ENCODE measurements around the gene FOCAD.

FOCAD gene

DNA sequence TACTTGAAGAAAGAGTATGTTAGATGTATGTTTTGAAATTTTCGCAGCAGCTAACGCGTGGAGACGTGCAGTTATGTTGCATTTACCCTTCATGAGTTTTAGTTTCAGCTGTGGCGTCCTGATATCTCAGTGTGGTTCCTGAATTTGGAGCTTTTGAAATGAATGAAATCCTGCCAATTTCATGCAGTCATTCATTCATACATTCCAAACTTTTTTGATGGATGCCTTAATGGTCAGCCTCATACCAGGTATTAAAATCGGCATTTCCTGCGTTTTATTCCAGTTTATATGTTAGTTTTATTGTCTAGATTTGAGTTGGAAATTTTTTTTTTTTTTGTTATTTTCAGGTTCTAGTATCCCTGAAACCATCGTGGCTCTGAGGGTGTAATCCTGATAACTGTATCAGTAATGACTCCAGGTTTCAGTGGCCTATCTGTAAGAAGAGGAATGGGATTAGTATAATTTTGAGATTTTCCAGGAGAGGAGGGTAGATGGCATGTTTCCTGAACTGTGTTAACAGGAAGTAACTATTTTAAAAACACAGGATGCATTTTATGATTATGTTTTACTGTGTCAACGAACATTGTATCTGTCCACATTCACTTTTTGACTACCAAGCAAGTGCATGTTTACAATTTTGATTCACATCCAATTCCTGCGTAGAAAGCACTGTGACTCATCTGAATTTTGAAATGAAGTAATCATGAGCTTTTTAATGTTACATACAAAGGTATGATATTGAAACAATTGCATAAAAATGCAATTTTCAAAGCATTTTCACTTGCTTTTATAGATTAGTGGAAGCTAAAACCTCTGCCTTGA lies 1.0 kb downstream of the FOCAD start:
- no peak for DNase-seq

DNA sequence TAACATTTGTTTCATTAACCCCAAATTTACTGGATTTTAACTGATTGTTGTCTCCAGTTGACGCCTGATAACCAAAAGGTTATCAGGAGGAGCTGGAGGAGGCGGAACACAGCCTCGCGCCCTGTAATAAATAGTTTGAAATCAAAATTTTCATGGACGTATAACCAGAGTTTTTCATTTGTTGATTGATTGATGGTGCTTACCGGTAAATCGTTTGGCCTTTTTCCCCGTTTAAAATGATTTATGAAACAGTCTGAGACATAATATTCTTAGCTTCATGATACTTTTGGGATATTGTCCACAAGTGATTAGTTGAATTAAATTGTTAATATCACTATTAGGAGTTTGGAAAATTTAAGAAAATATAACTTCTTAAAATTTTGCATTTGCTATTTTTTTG lies 1.7 kb downstream of the FOCAD start:
- DNase-seq, result no peak

DNA sequence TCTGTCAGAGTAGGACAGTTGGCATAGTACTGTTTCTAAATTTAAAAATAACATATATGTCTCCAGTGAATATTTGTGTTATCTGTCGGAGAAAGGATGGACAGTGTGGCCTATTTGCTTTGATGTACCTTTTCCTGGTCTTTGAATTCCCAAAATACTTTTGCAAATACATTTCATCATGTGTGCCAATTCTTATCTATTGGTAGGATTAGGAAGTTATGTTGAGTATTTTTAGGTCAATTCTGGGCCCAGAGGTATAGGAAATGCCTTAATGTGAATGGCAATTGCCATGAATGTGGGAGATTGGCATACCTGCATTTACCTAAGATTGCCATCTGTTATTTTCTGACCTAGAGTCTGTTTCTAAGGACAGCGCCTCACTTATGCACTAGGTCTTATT lies 5.8 kb downstream of the FOCAD start:
- DNase-seq, result no peak

DNA sequence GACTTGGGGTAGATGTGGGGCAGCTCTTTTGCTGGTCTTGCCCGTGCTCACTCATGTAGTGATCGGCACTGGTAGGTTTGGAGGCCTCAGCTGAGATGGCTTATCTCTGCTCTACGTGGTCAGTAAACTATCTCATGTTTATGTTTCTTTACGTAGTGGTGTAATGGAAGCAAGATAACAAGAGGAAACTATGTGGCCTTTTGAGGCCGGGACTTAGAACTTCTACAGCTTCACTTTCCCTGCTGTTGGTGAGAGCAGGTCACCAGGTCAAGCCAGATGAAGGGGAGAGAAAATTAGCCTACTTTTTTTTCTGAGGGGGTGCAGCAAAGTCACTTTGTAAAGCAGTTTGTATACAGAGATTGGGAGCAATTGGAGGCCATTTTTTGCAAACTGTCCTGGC lies 8.5 kb downstream of the FOCAD start:
- no peak for DNase-seq

DNA sequence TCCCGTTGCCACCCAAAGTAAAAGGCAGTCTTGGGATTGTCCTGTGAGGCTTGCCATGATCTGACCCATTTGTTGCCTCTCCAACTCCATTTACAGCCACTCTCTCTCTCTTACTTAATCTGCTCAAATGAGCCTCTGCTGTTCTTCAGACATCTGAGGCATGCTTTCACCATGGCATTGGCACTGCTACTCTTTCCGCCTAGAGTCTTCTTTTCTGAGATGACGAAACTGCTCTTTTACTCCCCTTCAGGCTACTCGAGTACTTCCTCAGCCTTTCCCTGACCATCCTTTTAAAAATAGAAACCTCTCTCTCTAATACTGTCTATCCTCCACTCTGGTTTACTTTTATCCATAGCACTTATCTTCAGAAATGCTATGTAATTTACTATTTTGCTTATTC lies 9.0 kb downstream of the FOCAD start:
- DNase-seq, result no peak

DNA sequence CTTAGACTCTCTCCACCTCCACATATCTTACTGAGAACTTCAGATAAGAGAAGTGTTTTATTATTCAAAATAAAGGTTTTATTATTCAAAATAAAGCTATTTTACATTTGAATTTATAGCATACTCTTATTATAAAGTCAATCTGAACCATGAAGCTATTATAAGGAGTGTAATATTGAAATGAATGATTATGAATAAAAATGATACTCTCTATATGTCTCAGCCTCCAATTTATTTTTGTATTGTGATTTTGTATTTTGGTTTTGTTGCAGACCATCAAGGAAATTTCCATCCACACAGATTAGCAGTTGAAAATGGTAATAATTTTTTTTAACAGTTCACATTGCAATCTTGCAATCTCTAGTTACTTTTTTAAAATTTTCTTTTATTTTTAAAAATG lies 10.2 kb downstream of the FOCAD start:
- DNase-seq, result no peak

DNA sequence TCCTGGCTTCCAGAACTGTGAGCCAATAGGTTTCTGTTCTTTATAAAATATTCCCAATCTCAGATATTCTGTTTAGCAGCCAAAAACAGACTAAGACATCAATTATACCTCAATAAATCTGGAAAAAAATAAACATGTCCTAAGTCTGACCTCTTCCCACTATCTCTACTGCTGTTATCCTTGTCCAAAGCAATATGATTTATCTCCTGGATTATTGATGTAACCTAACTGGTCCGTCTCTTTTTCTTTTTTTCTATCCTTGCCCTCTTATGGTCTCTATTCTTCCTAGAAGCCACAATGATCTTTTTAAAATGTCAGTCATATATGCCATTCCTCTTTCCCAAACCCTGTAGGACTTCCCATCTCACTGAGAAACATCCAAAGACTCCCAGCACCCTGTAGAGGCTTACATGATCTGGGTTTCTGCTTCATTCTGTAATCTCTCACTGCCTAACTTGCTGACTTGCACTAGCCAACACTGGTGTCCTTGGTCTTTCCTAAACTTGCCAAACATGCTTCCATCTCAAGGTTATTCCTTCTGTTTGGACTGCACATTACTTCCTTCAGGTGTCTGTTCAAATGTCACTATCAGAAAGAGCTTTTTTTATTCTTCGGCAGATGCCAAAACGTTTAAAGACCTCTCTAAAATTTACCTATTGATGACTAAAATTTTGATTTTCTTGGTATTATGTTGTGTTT lies 13.1 kb downstream of the FOCAD start:
- DNase-seq, result no peak

DNA sequence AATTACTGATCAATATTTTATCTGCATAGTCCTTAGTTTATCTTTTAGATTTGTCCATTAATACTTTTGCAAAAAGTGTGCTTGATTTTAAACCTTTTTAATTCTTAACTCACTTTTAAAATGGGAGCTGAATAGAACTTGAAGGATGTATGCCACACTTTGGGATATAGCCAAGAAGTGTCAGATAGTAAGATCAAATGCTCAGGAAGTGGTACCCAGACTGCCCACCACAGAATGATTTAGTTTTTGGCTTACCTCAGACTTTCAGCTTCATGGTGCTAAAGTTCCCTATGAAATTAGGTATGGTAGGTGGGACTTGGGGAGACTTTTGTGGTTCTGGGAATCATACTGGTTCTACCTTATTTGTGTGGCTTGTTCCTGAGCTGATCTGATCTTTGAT lies 14.7 kb downstream of the FOCAD start:
- no peak for DNase-seq

DNA sequence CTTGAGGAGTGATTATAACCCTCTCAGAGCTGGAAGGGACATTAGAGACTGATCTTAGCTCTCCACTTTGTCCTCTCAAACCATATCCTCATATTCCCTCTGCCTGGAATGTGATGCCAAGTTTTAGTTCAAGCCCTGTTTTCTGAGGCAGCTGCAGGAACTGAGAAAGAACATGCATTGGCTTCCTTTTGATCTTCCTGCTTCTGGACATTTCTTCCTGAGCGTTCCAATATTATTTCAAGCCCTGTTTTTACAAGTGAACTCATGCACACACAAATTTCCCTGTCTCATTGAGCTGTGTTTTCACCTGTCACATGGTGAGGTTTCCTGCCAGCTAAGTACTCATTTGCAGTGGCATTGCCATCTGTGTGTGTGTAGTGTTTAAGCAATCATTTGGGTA lies 17.0 kb downstream of the FOCAD start:
- DNase-seq, result no peak

DNA sequence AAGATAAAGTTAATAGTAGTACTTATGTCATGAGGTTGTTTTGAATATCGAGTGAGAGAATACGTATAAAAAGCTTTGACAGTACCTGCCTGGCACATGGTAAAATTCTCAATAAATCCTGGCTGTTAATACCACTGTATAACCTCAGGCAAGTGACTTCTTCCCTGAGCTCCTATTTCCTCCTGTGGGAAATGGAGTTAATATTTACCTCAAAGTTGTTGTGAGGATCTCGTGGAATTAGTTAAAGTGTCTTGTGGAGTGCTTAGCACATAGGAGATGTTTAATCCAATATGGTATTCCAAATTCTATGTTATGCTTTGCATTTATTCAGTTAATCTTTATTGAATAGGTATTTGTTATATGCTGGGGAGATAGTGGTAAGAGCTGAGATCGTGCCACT lies 18.5 kb downstream of the FOCAD start:
- no peak for DNase-seq

DNA sequence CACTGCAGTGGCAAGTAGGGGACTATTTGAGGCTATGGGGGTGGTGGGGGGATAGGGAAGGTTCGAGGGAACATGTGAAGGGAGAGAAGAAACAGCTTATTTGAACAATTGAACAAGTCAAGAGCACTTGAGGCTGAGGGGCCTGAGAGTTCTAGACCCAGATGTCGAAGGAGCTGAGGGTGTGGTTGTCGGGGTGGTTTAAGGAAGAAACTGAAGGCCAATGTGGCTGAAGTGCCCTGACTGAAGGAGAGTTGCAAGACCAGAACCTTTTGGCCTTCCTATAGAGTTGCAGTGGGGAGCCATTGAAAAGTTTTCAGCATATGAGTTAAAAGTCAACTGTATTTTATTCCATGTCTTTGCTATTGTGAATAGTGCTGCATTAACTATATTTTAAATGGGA lies 19.1 kb downstream of the FOCAD start:
- no peak for DNase-seq

DNA sequence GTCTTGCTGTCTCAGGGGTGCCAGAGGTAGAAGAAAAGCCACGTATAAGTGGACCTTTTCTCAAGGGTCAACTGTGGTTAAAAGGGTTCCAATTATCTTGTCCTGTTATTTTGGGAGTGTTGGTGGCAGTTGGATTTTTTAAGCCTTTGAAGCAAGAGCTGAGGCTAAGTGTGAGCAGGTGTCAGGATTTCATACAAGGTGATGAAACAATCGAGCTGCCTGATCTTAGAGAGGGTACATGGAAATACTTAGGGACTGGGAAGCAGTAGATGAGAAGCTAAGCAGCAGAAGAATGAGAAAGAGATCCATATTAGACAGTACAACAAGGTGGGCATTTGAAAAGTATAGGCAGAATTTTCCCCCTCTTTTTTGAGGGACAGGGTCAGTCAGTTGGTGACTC lies 23.6 kb downstream of the FOCAD start:
- DNase-seq, result no peak

DNA sequence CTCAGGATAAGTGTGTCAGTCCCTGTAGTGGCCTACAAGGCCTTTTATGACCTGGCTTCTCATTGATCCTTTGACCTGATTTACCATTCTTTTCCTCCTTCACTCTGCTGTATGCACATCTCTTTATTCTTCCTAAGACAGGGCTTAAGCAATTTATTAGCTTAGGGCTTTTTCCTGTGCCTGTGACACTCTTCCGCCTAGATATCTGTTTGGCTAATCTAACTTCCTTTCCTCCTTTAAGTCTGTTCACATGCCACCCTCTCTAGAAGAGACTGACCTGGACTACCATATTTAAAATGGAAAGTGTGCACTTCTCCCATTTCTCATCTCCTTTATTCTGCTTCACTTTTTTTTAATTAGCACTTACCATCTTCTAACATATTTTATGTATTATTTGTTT lies 29.1 kb downstream of the FOCAD start:
- no peak for DNase-seq

DNA sequence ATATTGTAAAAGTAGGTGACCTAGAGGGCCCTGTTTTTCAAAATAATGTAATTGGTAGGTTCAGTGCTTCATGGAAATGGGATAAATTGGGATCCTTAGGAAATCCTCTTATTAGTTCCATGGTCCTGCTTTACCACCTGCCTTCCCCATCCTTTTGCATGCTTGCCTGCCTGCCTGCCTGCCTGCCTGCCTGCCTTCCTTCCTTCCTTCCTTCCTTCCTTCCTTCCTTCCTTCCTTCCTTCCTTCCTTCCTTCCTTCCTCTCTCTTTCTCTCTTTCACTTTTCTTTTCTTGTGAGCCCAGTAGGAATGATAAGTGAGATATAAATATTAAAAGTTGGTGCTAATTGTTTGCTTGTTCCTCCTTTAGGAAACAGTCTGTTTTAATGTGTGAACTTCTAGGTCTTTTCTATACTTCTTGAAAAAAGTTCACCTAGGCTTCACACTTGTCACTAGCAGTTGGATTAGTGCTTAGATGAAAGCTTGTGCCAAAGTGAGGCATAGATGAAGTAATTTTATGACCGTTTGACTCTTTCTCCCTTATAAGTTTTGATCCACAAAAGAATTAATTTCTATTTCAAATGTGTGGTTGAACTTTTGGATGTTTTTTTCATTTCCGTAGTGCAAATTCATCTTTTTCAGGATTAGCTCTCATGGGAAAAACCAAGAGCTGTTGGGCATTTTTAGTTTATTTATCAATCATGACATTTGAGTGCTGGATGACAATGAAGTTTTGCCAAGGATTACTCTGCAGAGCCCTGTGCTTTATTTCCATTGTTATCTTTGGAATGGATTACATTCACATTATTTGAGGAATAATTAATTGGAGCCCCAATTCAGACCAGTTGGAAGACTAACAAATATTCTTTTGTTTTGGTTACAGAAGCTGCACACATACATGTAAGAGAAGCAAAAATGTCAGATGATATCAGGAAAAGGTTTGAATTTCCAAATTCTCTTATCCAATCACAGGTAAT lies 30.7 kb downstream of the FOCAD start:
- no peak for DNase-seq

DNA sequence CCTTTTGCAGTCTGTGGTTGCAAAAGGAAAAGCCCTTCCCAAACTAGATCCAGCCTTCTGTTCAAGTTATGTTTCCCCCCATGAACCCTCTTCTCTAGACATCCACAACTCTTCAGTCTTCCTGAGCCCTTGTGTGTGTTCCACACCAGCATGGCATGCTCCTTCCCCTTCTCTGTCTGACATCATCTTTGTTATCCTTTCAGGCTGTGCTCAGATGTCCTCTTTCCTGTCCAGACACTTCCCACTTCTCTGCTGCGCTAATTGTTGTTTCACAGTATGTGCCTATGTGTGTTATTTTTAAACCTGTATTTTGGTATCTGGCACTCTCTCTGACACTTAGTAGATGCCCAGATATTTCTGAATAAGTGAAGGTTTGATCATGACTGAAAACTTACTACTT lies 38.2 kb downstream of the FOCAD start:
- no peak for DNase-seq

DNA sequence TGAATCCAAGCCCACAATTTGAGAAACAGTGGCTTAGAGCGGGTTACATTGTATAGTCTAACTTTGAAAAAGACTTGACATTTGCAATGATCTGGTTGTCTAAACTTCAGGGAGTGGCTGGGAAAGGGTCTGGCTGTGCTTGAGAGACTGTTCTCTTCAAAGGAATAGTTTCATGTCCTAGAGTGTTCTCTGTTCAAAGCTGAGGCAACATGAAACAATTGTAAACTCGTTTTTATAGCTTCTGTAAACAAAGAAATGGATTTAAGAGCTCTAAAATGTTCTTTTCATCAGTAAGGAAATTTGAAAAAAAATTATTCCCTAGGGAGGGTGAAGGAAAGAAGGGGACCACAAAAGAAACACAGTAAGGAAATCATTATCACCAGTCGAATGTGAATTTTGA lies 41.6 kb downstream of the FOCAD start:
- DNase-seq, result no peak

DNA sequence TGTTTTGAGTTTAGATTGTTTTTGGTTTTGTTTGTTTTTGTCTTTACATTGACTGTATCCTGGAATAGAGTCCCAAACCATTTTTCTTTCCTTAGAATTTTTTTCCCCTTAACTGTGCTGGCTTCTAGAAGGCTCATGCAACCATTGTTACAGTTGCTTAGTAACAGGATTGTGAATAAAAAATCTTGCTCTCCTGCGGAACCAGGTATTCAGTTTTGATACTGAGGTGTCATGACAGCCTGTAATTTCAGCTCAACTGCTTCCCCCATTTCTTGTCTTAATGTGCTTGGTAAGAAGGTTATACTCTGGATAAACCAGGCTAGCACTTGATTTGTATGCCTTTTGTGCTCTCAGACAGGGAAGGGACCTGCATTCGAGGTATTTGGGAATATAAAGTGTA lies 42.1 kb downstream of the FOCAD start:
- no peak for DNase-seq

DNA sequence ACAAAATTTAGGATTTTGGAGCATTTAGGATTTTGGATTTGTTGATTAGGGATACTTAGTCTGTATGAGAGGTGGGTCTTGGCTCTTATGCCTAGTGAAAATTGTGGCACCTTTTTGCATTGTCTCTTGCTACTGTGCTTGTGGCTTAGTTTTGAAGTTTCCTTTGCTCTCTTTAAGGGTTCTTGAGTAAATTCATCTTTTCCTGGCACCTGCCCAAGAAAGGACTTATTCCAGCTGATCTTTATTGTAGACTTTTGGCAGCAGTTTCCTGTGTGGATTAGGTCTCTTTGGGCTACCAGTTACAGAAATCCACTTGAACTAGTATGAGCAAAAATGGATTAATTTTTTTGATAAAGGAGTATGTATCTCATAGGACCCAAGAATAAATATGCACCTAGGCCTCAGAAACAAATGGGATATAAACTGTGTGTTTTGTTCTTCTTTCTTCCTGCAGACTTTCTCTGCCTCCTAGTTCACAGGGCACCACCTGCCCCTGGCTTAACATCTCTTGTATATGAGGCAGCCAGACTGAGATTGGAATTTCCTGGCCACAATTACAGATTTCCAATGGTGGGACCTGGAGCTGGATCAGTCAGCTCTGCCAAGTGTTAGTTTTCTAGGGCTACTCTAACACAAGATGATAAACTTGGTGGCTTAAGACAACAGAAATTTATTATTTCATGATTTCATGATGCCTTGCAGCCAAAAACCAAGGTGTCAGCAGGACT lies 44.6 kb downstream of the FOCAD start:
- DNase-seq, result no peak

DNA sequence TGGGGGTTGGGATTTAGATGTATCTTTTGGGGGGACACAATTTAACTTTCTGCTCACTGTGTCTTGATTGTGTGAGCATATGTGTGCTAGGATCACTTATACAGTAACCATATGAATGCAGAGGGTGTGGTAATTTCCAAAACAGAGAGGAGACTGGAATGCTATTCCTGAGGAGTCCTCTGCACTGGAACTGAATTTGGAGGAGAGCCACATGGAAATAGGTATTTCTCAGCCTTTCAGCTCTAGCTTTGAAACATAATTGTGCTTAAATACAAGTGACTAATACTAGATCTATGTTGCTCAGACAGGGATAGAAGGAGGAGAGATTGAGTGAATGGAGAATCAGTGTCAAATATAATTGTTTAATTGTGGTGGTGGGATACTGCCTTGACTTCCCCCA lies 45.5 kb downstream of the FOCAD start:
- DNase-seq, result no peak

DNA sequence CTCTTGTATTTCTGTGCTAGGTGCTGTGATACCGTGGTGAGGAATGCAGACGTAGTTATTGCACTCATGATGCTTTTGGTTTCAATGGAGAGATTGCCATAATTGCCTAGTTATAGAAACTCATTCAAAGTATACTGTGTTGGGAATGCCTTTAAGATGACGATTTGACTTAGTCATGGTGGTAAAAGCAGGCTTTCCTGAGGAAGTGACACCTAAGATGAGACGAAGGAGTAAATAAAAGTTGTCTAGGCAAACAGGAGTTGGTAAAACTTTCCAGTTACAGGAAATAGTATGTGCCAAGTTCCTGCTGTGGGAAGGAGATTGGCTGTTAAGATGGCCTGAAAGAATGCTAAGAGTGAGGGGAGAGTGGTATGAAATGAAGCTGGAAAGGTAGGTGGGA lies 48.1 kb downstream of the FOCAD start:
- DNase-seq, result no peak

DNA sequence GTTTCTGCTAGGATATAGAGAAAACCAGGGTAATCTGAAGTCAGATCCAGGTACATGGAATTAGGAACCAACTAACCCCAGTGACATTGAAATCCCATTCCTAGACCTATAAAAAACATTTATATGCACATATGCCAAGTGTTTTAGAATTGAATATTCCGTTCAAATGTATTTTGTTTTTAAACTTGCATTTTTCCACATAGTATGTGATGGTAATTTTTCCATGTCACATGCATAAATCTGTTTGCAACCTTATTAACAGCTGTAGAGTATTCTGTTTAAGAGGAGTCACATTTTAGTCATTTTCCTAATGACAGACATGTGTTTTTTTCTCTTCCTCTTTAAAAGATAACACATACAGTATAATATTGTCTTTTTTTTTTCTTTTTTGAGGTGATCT lies 50.2 kb downstream of the FOCAD start:
- no peak for DNase-seq

DNA sequence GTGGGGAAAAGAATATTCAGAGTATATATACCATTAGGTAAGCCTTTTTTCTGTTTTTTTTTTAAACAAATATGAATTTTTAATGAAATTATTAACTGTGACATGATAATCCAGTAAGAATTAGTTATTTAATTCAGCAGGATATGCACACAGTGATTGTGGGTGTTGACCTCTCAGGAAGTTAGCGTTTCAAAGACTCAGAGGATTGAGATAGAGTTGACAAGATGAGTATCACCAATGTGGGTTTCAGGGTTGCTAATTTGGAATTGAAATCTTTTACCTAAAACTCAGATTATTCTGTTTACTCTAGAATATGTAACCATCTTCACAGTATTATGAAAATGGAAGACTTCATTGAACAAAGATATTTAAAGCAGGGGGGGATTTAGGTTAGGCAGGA lies 56.2 kb downstream of the FOCAD start:
- DNase-seq, result no peak
